Astrocyte of the hippocampus (primary cell): ENCODE measurements around the gene RAB3IL1.
"Not testable (repeated sequence)": the region's sequence is repeated elsewhere in the genome, so short reads cannot be mapped to it uniquely, and the experiment has no call there.

ENCODE experiments used
- DNase-seq: peaks from one replicate; pipeline ENCODE4 v3.0.0; 2011; ENCODE audit warnings: low read depth, low spot score

RAB3IL1 gene

DNA sequence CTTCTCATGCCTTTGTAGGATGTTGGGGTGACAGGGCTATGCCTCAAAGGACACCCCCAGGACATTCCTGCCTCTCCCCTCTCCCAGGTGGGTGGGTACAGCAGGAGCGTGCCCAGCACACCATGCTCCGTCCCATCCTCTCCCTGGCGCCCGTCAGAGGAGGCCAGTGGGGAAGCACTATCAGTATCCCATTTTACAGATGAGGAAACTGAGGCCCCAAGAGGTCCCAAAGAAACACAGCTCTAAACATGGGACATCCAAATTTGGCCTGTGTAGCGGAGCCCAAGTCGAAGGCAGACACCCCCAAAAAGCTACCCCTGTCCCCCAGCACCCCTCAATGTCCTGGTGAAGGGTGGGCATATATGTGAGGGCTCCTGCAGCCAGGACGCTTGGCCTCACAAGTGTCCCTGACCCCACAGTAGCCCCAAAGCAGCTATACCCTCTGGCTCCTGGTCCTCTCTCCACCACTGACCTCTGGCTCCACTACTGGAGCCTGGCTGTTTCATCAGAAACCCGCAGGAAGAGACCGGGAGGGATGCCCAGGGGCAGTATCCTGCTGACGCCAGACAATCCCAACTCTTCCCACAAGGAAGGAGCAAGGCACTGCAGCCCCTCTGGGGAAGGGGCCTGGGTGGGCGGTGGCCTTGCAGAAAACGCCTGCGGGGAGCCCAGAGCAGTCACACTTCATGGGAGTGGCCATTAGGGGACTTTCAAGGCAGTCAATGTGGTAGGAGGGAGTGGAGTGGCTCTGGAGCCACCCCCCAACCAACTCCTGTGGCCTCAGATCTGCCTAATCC, 31.4 kb downstream of the RAB3IL1 start:
- no peak for DNase-seq

DNA sequence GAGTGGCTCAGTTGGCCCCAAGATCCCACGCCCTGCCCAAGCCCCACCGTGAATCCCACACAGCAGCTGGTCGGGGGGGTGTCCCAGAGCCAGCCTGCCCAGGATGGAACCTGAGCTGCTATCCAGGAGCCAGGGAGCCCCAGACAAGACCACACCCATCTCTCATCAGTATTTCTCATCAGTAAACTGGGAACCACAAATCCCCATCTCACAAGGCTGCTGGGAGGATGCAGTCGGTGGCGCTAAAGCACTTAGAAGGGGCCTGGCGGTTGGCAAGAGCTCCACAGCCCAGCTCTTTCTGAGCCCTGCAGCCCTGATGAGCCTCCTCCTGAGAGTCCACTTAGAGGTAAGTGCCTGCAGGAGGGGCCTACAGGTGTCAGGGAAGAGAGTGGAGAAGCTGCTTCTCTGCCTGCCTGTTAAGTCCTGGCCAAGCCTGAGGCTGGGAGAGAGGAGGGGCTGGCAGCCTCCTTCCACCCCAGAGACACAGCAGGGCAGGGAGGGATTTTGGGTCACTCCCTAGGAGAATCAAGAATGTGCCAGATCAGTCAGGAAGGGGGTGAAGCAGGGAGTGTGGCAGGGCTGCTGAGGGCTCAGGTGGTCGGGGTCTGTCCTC, 32.1 kb downstream of the RAB3IL1 start:
- DNase-seq, result no peak

DNA sequence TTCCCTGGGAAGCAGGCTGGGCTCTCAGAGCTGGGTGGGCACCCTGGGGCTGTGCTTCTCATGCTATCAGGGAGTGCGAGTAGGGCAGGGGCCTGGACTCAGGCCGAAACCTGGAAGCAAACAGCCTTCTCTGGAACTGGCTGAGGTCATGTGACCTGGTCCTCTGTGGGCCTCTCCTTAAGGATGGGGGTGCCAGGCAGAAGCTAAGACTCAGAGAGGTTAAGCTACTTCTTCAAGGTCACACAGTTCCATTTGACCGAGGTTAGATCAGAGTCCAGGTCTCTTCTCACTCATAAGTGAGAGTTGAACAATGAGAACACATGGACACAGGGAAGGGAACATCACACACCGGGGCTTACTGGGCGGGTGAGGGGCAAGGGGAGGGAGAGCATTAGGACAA, 33.4 kb downstream of the RAB3IL1 start:
- DNase-seq, result no peak

DNA sequence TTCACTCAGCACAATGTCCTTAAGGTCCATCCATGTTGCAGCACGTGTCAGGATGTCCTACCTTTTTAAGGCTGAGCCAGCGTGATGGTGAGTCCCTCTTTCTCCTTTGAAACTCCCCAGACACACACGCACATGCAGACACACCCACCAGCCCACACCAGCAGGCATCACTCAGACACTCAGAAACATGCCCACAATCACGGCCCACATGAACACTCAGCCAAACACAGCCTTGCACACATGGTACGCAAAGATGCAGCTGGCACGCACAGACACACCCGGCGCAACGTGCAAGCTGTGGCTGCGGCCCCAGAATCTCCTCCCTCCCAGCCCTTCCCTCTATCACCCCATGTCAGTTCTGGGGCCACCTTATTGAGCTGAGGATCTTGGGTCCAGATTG, 34.0 kb downstream of the RAB3IL1 start:
- no peak for DNase-seq

DNA sequence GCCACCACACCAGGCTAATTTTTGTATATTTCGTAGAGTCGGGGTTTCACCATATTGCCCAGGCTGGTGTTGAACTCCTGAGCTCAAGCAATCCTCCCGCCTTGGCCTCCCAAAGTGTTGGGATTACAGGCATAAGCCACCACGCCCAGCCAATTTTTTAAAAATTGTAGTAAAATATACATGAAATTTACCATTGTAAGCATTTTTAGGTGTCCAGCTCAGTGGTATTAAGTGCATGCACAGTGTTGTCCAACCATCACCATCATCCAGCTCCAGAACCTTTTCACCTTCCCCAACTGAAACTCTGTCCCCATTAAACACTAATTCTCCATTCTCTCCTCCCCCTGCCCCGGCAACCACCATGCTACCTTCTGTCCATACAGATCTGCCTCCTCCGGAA, 34.5 kb downstream of the RAB3IL1 start:
- no peak for DNase-seq

DNA sequence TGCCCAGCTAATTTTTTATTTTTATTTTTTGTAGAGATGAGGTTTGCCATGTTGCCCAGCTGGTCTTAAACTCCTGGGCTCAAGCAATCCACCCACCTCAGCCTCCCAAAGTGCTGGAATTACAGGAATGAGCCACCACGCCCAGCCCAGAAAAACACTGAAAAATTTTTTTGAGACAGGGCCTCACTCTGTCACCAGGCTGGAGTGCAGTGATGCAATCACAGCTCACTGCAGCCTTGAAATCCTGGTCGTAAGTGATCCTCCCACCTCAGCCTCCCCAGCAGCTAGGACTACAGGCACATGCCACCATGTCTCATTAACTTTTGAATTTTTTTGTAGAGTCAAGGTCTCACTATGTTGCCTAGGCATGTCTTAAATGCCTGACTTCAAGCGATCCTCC, 35.1 kb downstream of the RAB3IL1 start:
- DNase-seq, result not testable (repeated sequence)

DNA sequence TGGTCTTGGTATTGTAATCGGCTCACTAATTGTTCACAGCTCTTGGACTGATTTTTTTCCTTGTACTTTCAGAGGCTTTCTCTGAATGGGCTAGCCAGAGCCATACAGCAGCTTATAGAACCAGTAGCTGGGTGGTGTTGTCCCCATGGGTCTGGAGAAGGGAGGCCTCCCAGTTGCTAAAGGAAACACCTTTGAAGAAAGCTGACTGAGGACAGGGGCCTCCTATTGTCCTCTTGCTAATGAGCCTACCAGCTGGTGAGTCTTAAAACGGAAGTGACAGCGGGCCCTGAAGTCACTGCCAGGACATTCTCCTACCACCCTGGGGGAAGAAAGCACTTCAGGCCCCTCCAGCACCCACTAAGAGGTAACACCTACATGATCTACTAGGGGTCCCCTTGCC, 36.0 kb downstream of the RAB3IL1 start:
- DNase-seq, result no peak

DNA sequence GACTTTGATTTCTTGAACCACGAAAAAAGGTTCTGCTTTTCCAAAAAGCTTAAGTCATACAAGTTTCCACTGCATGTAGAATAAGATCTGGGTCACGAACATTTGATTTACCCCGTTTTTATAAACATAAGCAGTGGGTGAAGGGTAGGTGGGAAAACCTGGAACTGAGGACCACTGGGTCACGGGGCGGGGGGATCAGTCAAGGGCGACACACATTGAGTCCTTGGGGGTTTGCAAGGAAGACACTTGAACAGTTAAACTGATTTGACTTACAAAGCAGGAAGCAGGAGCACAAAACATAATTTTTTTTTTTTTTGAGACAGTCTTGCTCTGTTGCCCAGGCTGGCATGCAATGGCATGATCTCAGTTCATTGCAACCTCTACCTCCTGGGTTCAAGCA, 36.9 kb downstream of the RAB3IL1 start:
- no peak for DNase-seq

DNA sequence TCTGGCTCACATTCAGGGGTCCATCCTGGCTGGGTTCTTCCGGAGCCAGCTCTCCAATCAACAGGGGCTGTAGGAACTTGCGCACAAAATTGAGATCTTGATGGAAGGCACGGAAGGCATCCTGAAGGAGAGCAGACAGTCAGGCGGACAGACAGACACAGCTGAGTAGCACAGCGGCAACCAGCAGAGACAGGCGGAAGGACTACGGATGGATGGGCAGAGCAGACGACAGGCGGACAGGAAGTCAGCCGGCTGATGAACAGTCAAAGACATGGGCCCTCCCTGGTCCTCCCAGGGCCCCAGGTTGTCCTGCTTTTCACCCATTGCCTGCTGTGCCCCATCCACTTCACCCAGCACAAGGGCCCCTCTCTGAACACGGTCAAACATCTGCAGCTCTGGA, 37.3 kb downstream of the RAB3IL1 start:
- DNase-seq, result no peak

DNA sequence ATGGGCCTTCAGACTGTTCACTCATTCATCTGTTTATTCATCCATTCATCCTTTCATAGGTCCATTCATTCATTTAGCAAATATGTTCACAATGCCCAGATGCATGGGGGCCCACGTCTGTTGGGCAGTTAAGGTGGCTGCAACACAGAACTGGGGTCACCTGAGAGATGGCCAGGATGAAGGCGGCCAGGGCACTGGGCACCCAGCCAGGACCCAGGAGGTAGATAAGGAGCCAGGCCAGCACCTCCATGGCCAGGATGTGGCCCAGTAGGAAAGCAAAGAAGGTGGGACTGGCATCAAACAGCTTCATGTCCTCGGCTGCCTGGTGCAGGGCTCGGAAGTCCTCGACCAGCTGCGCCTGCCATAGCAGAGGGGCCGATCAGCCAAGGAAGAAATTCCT, 38.2 kb downstream of the RAB3IL1 start:
- DNase-seq, result peak; percentile 29

DNA sequence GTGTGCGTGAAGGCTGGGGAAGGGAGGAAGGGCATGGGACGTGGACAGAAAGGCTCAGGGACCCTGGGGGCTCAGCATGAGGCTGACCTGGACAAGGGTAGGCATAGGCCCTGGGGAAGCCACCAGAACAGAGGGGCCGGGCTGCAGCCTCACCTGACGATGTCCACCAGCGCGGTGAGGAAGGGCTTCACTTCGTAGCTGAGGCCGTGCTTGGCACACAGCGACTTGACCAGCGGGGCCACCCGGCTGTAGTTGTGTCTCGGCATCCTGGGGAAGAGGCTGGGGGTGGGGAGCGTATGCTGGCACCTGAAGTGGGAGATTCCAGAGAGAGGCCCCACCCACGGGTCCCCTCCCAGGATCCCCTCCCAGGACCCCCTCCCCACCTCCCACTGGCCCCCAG, 41.7 kb downstream of the RAB3IL1 start:
- no peak for DNase-seq

DNA sequence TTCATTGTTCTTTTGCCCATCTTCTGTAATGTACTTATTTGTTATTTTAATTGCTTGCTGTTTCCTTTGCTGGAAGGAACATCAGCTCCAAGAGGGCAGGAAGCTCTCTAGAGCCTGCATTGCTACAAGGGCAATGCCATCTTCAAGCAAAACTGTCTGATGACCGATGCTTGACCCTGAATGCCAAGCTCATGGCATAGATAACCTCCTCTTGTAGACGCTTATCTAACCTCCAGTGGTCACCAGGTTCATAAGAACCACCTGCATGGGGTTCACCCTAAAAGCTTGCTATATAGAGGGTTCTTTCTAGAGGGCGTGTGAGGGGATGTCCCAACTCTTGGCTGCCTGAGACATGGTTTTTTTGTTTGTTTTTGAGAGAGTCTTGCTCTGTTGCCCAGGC, 42.5 kb downstream of the RAB3IL1 start:
- no peak for DNase-seq

DNA sequence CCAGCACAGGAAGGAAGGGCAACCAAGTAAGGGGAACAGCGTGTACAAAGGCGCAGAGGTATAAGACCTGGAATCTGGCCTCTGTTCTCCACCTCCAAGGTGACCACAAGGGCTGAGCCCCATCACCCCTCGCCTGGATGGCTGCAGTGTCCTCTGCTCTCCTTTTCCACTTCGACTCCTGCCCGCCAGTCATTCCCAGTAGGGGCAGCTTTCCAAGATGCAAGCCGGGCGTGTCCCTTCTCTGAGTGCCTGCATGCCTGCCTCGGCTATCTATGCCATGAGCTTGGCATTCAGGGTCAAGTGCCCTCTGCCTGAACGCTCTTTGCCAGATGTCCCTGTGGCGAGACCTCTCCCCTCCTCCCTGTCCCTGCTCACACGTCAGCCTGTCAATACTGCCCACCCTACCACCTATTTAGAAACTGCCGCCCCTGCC, 43.0 kb downstream of the RAB3IL1 start:
- no peak for DNase-seq

DNA sequence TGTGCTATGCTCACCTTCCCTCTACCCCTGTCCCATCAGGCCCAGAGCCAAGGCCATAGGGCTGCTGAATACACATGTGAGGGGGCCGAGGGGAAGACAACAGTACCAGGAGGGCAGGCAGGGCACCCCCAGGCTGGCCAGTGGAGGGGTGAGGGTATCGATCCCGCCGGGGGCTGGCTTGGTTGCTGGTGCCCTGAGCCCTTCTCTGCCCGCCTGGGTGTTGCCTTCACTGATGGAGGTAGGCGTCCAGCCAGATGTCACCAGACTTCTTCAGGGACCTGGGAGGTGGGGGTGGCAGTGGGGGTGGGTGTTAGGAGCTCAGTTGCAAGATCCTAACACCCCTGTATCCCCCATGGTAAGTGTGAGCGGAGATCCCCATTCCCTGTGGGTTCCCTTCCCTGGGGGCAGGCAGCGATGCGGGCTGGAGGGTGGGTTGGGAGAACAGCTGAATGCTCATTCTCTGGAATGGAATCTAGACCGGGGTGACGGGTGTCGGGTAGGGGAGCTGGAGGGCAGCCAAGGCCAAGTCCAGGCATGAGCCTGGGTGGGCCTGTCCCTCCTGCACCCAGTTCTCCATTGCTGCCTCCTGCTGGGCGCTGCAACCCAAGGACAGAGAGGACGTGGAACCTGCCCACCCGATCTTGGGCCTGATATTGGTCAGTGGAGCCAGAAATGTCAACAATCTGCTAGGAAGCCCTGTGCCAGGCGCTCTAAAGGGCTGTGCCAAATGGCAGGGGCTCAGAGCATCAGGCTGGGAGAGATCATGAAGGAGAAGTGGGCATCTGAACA, 43.6 kb downstream of the RAB3IL1 start:
- DNase-seq, result no peak

DNA sequence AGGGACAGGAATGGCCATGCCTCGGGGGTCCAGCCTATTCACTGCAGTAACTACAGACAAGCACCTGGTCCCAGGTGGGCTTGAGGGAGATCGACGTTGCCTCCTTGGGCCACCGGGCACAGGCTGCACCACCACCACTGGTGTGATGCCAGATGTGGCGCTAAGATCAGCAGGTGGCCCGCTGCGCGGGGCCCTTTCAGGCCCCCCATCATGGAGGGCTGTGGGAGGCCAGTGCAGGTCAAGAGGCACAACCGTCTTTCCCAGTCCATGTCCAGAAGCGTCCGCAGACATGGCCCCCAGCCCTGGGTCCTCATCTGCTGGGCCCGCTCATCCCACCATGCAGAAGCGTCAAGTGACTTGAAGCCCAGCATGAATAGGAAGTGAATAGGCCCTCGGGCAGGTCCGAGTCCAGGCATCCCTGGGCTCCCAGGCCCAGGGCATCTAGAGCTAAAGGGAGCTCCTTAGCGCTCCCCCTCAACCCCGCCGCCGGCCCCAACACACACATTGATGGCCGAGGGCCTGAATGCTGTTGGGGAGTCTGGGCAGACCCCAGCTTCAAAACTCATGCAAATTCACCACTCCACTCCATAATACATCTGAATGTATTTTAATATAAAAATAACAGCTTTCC, 44.3 kb downstream of the RAB3IL1 start:
- DNase-seq, result no peak

DNA sequence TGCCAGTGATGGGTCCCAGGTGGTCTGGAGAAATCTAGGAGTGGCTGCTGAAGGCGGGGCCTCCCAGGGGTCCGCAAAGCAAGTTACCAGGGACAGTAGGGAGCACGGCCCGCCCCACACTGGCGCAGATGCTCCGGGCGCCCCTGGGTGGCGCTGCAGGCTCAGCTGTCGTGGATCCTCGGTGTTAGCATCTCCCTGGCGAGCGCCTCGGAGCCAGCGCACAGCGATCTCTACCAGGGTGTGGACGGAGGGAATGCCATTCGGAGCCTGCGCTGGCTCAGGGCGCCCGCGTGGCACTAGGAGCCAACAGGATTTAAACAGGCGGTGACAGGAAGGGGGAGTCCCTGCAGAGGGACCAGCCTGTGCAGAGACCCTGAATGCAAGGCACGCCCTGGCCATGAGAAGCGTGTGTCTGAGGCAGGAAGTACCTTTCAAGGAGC, 46.2 kb downstream of the RAB3IL1 start:
- peak; percentile 93 for DNase-seq

DNA sequence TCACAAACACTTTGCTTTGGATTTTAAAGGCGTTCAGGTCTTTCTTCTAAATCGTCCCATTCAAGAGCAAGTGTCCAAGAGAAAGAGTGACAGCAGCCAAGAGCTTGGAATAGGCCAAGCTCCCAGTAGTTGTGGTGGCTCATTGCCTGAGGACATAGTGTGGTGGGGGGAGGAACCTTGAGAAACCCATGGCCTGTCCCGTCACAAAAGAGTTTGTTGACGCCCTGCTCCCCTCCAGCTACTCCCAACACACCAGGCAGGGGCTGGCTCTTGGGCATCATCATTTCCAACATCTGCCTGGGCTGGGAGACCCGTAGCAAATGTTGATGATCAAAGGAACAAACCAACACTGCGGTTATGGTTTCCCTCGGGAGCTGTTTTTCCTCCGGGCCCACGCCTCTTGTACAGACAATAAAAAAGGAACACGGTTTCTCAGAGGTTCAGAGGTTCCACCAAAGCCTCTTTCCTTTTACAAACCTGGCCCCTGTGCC, 46.8 kb downstream of the RAB3IL1 start:
- DNase-seq, result no peak

DNA sequence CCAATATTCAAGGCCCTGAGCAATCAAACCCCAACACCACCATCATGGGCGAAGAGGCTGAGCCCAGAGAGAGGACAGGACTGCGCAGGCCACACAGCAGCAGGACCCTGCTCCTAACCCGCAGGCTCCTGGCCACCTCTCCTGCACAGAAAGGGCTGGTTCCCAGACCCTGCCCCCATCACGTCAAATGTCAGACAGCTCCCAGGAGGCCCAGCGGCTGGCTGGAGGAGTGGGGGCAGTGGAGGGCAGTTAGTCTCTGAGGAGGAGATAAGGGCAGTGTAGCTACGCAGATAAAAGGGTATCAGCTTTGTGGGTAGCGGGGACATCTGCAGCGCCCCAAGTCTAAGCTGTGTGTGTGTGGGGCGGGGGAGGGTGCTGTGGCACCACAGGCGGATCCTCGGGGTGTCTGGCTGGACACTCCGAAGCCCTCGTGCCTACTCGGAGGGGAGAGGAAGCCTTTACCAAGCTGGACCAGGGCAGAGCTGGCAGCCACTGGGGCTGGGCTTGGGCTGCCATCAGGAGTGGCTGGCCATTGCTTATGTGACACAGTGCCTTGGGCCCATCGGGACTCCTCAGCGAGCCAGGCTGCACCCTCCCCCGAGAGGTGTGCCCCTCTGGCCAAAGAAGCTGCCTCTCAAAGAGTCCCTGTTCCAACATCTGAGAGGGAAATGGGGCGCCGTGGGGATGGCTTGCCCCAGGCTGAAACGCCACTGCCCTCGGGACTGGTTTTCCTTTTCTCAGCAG, 47.5 kb downstream of the RAB3IL1 start:
- no peak for DNase-seq

DNA sequence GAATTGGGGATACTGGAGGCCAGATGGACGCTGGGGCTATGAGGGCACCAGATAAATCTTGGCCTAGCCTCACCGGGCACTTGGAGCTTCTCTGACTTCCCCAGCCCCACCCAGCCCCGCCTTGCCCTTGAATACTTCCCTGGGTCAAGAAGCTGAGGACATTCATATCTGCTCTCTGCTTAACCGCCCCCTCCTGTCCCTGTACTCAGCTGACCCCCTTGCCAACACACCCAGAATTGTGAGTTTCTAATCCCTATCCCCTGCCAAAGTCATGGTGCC, 48.0 kb downstream of the RAB3IL1 start:
- no peak for DNase-seq

DNA sequence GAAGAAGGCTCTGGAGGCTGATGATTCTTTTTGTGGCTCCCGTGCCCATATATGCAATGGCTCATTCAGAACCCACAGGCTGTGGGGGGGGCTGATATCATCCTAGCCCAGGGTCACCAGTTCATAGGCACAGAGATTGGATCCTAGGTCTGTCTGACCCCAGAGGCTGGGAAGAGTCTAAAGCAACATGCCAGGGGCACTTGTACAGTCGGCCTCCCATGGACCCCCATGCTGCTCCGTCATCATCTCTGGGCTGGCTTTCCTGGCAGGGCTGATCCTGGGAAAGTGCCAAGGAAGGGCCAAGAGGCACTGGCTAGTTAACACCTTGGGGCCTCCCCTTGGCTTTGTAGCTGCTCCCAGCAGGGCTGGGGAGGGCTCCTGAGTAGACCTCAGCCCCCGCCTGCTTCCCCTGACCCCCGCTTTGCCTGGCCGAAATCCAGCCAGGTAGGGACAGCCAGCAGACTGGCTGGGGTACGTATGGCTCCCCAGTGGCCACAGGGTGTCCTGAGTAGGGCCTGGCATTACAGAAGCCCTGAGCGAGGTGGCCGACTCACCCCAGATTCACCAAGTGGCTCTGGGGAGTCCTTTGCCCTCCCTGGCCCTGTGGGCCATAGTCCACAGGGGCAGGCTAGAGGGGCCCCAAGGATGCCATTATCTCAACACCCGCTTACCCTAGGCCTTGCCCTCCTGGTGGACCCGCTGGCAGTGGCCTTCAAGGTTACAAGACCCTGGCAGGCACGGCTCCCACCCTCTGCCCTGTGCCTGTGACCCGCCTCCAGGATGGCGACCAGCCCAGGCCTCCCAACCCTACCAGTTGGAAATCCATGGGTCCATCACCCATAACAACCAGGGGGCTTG, 48.6 kb downstream of the RAB3IL1 start:
- no peak for DNase-seq

DNA sequence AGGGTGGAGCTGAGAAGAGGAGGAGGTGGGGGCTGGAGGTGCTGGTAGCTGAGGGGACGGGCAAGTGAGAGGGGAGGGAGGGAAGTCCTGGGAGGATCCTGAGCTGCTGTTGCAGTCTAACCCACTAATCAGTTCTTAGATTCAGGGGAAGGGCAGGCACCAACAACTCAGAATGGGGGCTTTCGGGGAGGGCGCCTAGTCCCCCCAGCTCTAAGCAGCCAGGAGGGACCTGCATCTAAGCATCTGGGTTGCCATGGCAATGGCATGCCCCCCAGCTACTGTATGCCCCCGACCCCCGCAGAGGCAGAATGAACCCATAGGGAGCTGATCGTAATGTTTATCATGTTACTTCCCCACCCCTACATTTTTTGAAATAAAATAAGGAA, 50.4 kb downstream of the RAB3IL1 start:
- DNase-seq, result no peak
